ENCODE measurements around the gene KCMF1. TPM values are rescaled to one million over a fixed set of nuclear protein-coding genes. Genes with fewer than 3 reads are reported as not detected.

KCMF1 gene
- polyA plus RNA-seq, 1 donor (not counting 4 experiments of a cell fraction or from before 2014, with no cell fraction given): 111 TPM

DNA sequence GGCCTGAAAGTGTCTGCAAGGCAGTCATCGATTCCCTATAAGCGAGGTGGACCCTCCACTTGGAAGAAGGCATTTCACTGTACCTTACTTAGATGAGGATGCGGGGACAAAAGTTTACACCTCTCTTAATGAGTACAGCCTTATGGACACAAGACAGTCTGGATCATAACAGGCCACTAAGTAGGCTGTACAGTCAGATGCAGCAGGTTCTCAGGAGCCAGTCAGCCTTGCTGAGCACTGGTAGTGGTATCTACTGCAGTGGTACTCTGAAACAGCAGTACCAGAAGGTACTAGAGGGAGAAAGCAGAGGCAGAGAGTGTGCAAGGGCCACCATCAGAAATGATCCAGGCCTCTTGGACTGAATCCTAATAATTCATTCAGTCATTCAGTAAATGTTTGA lies 77.6 kb downstream of the KCMF1 start:
- H3K4me1 ChIP-seq (ENCODE audit: control insufficient read depth, extremely low read depth, insufficient read depth, low read length): peaks cover 8% of the 10 kb centered on the region
- dilution Hi-C loops (cut with MboI; ENCODE audit: extremely low pct_ligation_motif_present, low sequenced_read_pairs): no loop called here
- no peaks in the 10 kb centered on the region for H3K79me2 ChIP-seq (ENCODE audit: control insufficient read depth, insufficient read depth, low read length)
- no peaks in the 10 kb centered on the region for H3K9me1 ChIP-seq (ENCODE audit: control insufficient read depth, extremely low read depth, insufficient read depth, low read length)
- H3K9ac ChIP-seq (ENCODE audit: control insufficient read depth, extremely low read depth, insufficient read depth, low read length): no peak overlapping the region
- no peaks in the 10 kb centered on the region for H4K20me1 ChIP-seq (ENCODE audit: control insufficient read depth, extremely low read depth, insufficient read depth, low read length)
- H2AFZ ChIP-seq (ENCODE audit: control insufficient read depth, low read length): no peak overlapping the region
- no peak overlapping the region for H3K27ac ChIP-seq (ENCODE audit: control insufficient read depth, insufficient read depth, low read length)
- no peak for FAIRE-seq
- H3K36me3 ChIP-seq (ENCODE audit: control insufficient read depth in 2 of 2, extremely low read depth in 1 of 2, insufficient read depth in 2 of 2, low read length in 2 of 2): peaks cover 21 to 31% of the 10 kb centered on the region in 2 experiments
- DNase-seq (ENCODE audit: low read depth, low spot score): no peak
- no peak for TF ChIP-seq EZH2 (IDR thresholded peaks at IDR 0.05; ENCODE audit: low read length)
- TF ChIP-seq, protein P1, sequence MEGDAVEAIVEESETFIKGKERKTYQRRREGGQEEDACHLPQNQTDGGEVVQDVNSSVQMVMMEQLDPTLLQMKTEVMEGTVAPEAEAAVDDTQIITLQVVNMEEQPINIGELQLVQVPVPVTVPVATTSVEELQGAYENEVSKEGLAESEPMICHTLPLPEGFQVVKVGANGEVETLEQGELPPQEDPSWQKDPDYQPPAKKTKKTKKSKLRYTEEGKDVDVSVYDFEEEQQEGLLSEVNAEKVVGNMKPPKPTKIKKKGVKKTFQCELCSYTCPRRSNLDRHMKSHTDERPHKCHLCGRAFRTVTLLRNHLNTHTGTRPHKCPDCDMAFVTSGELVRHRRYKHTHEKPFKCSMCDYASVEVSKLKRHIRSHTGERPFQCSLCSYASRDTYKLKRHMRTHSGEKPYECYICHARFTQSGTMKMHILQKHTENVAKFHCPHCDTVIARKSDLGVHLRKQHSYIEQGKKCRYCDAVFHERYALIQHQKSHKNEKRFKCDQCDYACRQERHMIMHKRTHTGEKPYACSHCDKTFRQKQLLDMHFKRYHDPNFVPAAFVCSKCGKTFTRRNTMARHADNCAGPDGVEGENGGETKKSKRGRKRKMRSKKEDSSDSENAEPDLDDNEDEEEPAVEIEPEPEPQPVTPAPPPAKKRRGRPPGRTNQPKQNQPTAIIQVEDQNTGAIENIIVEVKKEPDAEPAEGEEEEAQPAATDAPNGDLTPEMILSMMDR (optimal IDR thresholded peaks at IDR 0.05 in 1 of 3, IDR thresholded peaks at IDR 0.05 in 1 of 3, conservative IDR thresholded peaks at IDR 0.05 in 1 of 3; ENCODE audit: extremely low read depth in 1 of 3, insufficient read depth in 2 of 3, low read length in 3 of 3): no peak
- no peak overlapping the region for H3K4me2 ChIP-seq (ENCODE audit: control insufficient read depth, extremely low read depth, insufficient read depth, low read depth, low read length)
- H3K9me3 ChIP-seq (ENCODE audit: control insufficient read depth, low read depth, low read length): no peaks in the 10 kb centered on the region
- no peaks in the 10 kb centered on the region for H3K27me3 ChIP-seq (ENCODE audit: control insufficient read depth, extremely low read depth, insufficient read depth, low read length)
- H3K4me3 ChIP-seq (ENCODE audit: control insufficient read depth in 2 of 3, extremely low read depth in 1 of 3, insufficient read depth in 2 of 3, low read depth in 1 of 3, low read length in 3 of 3): no peak overlapping the region

DNA sequence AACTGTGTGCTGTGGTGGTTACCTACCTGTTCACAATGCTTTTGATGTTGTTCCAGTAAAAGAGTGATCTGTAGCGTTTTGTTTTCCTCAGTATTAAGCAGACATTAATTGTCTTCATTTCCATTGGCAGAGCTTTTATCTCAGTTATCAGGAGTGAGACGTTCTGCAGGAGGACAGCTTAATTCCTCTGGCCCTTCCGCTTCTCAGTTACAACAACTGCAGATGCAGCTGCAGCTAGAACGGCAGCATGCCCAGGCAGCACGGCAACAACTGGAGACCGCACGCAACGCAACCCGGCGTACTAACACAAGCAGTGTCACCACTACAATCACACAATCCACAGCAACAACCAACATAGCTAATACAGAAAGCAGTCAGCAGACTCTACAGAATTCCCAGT lies 78.3 kb downstream of the KCMF1 start:
- TF ChIP-seq EZH2 (IDR thresholded peaks at IDR 0.05; ENCODE audit: low read length): no peak
- TF ChIP-seq, protein P1 (optimal IDR thresholded peaks at IDR 0.05 in 1 of 3, IDR thresholded peaks at IDR 0.05 in 1 of 3, conservative IDR thresholded peaks at IDR 0.05 in 1 of 3; ENCODE audit: extremely low read depth in 1 of 3, insufficient read depth in 2 of 3, low read length in 3 of 3): no peak
- dilution Hi-C loops (cut with MboI; ENCODE audit: extremely low pct_ligation_motif_present, low sequenced_read_pairs): no loop called here
- Histone ChIP-seq H3K4me3 (ENCODE audit: control insufficient read depth in 2 of 3, extremely low read depth in 1 of 3, insufficient read depth in 2 of 3, low read depth in 1 of 3, low read length in 3 of 3) (no peak overlapping the region), H3K27ac (ENCODE audit: control insufficient read depth, insufficient read depth, low read length) (no peak overlapping the region), H2AFZ (ENCODE audit: control insufficient read depth, low read length) (no peak overlapping the region), H3K79me2 (ENCODE audit: control insufficient read depth, insufficient read depth, low read length) (no peaks in the 10 kb centered on the region), H3K36me3 (ENCODE audit: control insufficient read depth in 2 of 2, extremely low read depth in 1 of 2, insufficient read depth in 2 of 2, low read length in 2 of 2) (peaks cover 19 to 28% of the 10 kb centered on the region in 2 experiments), H3K27me3 (ENCODE audit: control insufficient read depth, extremely low read depth, insufficient read depth, low read length) (no peaks in the 10 kb centered on the region), H4K20me1 (ENCODE audit: control insufficient read depth, extremely low read depth, insufficient read depth, low read length) (no peaks in the 10 kb centered on the region), H3K4me2 (ENCODE audit: control insufficient read depth, extremely low read depth, insufficient read depth, low read depth, low read length) (no peak overlapping the region), H3K9me1 (ENCODE audit: control insufficient read depth, extremely low read depth, insufficient read depth, low read length) (no peaks in the 10 kb centered on the region), H3K9me3 (ENCODE audit: control insufficient read depth, low read depth, low read length) (no peaks in the 10 kb centered on the region), H3K4me1 (ENCODE audit: control insufficient read depth, extremely low read depth, insufficient read depth, low read length) (peaks cover 14% of the 10 kb centered on the region), H3K9ac (ENCODE audit: control insufficient read depth, extremely low read depth, insufficient read depth, low read length) (no peak overlapping the region)
- no peak for DNase-seq (ENCODE audit: low read depth, low spot score)
- FAIRE-seq: no peak
